H1 (cell line): ENCODE measurements around the gene ENKD1. TPM values are rescaled to one million over a fixed set of nuclear protein-coding genes. Genes with fewer than 3 reads are reported as not detected.

Experiments
- EGR1 ChIP-seq: IDR thresholded peaks from 2 replicates; pipeline ENCODE4 v1.6.1; 2011; ENCODE audit warnings: low read depth, low read length, borderline replicate concordance
- NRF1 ChIP-seq: IDR thresholded peaks from 2 replicates; pipeline ENCODE4 v1.6.1; 2011; ENCODE audit warnings: mild to moderate bottlenecking, low read depth, low read length, improper control_type of control experiment
- RAD21 ChIP-seq, 2 experiments: IDR thresholded peaks in 1 of 2; conservative IDR thresholded peaks in 1 of 2; 2 replicates each; pipeline ENCODE4 v1.6.1; 2011; ENCODE audit warnings: low read depth in 2 of 2, low read length in 2 of 2, improper control_type of control experiment in 1 of 2, inconsistent platforms in 1 of 2, mild to moderate bottlenecking in 1 of 2, moderate library complexity in 1 of 2
- SAP30 ChIP-seq: fragments of 300-600 bp; sonication (generic); IDR thresholded peaks from 2 replicates; pipeline ENCODE4 v1.7.1; 2012; ENCODE audit warnings: low read length, moderate library complexity, mild to moderate bottlenecking, inconsistent platforms; ENCODE audit not compliant: insufficient read depth, insufficient replicate concordance
- SP4 ChIP-seq: IDR thresholded peaks from 2 replicates; pipeline ENCODE4 v1.6.1; 2012; ENCODE audit warnings: low read length, inconsistent platforms
- SUZ12 ChIP-seq: fragments of 200-600 bp; sonication (generic); IDR thresholded peaks from 2 replicates; pipeline ENCODE4 v1.6.1; 2012; ENCODE audit warnings: mild to moderate bottlenecking, inconsistent platforms, low read length, moderate library complexity, mixed read lengths
- polyA plus RNA-seq, 7 experiments: library from polyadenylated mRNA; depleted of rRNA in 3 of 7; stranded (reverse) in 5 of 7; unstranded in 2 of 7; fragments of >200 nt in 5 of 7; fragments of 200-250 nt in 2 of 7; gene quantifications; 1 replicate in 5 of 7; 2 replicates in 1 of 7; 4 replicates in 1 of 7; pipeline versions ENCODE4 v1.2.1 to v1.2.3, GENCODE V29; 2011 to 2013; ENCODE audit warnings: missing spikeins in 2 of 7, mixed read lengths in 2 of 7
- total RNA-seq: library from RNA; stranded (reverse); fragmentation: NEBNext Ultra II Directional; extraction: Animal tissue kit (Norgen Biotek cat#: 25700); gene quantifications from 2 replicates; pipeline ENCODE4 v1.2.1, GENCODE V29; 2021
- TF ChIP-seq, protein P1 (sequence below): fragments of 300-600 bp; sonication (generic); IDR thresholded peaks from 2 replicates; pipeline ENCODE4 v1.7.1; 2012; ENCODE audit warnings: low read length, moderate library complexity, mild to moderate bottlenecking, inconsistent platforms; ENCODE audit not compliant: insufficient replicate concordance
- TF ChIP-seq, protein P2 (sequence below): IDR thresholded peaks from 2 replicates; pipeline ENCODE4 v1.6.1; 2012; ENCODE audit warnings: low read length, inconsistent platforms

Gene ENKD1
- total and polyA plus RNA-seq, 2 of the 8 experiments (the other 6 are each of a cell fraction or from before 2014, with no cell fraction given), result 12.9 to 16.1 TPM

DNA sequence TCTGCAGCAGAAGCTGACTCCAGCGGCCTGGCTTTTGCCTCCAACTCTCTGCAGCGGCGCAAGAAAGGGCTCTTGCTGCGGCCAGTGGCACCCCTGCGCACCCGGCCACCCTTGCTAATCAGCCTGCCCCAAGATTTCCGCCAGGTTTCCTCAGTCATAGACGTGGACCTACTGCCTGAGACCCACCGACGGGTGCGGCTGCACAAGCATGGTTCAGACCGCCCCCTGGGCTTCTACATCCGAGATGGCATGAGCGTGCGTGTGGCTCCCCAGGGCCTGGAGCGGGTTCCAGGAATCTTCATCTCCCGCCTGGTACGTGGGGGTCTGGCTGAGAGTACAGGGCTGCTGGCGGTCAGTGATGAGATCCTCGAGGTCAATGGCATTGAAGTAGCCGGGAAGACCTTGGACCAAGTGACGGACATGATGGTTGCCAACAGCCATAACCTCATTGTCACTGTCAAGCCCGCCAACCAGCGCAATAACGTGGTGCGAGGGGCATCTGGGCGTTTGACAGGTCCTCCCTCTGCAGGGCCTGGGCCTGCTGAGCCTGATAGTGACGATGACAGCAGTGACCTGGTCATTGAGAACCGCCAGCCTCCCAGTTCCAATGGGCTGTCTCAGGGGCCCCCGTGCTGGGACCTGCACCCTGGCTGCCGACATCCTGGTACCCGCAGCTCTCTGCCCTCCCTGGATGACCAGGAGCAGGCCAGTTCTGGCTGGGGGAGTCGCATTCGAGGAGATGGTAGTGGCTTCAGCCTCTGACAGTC, 4.5 kb downstream of the ENKD1 start (continued):
- TF ChIP-seq, protein P1, sequence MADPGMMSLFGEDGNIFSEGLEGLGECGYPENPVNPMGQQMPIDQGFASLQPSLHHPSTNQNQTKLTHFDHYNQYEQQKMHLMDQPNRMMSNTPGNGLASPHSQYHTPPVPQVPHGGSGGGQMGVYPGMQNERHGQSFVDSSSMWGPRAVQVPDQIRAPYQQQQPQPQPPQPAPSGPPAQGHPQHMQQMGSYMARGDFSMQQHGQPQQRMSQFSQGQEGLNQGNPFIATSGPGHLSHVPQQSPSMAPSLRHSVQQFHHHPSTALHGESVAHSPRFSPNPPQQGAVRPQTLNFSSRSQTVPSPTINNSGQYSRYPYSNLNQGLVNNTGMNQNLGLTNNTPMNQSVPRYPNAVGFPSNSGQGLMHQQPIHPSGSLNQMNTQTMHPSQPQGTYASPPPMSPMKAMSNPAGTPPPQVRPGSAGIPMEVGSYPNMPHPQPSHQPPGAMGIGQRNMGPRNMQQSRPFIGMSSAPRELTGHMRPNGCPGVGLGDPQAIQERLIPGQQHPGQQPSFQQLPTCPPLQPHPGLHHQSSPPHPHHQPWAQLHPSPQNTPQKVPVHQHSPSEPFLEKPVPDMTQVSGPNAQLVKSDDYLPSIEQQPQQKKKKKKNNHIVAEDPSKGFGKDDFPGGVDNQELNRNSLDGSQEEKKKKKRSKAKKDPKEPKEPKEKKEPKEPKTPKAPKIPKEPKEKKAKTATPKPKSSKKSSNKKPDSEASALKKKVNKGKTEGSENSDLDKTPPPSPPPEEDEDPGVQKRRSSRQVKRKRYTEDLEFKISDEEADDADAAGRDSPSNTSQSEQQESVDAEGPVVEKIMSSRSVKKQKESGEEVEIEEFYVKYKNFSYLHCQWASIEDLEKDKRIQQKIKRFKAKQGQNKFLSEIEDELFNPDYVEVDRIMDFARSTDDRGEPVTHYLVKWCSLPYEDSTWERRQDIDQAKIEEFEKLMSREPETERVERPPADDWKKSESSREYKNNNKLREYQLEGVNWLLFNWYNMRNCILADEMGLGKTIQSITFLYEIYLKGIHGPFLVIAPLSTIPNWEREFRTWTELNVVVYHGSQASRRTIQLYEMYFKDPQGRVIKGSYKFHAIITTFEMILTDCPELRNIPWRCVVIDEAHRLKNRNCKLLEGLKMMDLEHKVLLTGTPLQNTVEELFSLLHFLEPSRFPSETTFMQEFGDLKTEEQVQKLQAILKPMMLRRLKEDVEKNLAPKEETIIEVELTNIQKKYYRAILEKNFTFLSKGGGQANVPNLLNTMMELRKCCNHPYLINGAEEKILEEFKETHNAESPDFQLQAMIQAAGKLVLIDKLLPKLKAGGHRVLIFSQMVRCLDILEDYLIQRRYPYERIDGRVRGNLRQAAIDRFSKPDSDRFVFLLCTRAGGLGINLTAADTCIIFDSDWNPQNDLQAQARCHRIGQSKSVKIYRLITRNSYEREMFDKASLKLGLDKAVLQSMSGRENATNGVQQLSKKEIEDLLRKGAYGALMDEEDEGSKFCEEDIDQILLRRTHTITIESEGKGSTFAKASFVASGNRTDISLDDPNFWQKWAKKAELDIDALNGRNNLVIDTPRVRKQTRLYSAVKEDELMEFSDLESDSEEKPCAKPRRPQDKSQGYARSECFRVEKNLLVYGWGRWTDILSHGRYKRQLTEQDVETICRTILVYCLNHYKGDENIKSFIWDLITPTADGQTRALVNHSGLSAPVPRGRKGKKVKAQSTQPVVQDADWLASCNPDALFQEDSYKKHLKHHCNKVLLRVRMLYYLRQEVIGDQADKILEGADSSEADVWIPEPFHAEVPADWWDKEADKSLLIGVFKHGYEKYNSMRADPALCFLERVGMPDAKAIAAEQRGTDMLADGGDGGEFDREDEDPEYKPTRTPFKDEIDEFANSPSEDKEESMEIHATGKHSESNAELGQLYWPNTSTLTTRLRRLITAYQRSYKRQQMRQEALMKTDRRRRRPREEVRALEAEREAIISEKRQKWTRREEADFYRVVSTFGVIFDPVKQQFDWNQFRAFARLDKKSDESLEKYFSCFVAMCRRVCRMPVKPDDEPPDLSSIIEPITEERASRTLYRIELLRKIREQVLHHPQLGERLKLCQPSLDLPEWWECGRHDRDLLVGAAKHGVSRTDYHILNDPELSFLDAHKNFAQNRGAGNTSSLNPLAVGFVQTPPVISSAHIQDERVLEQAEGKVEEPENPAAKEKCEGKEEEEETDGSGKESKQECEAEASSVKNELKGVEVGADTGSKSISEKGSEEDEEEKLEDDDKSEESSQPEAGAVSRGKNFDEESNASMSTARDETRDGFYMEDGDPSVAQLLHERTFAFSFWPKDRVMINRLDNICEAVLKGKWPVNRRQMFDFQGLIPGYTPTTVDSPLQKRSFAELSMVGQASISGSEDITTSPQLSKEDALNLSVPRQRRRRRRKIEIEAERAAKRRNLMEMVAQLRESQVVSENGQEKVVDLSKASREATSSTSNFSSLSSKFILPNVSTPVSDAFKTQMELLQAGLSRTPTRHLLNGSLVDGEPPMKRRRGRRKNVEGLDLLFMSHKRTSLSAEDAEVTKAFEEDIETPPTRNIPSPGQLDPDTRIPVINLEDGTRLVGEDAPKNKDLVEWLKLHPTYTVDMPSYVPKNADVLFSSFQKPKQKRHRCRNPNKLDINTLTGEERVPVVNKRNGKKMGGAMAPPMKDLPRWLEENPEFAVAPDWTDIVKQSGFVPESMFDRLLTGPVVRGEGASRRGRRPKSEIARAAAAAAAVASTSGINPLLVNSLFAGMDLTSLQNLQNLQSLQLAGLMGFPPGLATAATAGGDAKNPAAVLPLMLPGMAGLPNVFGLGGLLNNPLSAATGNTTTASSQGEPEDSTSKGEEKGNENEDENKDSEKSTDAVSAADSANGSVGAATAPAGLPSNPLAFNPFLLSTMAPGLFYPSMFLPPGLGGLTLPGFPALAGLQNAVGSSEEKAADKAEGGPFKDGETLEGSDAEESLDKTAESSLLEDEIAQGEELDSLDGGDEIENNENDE, result no peak
- TF ChIP-seq EGR1 (no peak), RAD21 (IDR thresholded peaks at IDR 0.05 in 1 of 2, conservative IDR thresholded peaks at IDR 0.05 in 1 of 2; ENCODE audit: low read depth in 2 of 2, low read length in 2 of 2) (no peak), SAP30 (no peak), SP4 (no peak), NRF1 (no peak), SUZ12 (no peak)
- TF ChIP-seq, protein P2, sequence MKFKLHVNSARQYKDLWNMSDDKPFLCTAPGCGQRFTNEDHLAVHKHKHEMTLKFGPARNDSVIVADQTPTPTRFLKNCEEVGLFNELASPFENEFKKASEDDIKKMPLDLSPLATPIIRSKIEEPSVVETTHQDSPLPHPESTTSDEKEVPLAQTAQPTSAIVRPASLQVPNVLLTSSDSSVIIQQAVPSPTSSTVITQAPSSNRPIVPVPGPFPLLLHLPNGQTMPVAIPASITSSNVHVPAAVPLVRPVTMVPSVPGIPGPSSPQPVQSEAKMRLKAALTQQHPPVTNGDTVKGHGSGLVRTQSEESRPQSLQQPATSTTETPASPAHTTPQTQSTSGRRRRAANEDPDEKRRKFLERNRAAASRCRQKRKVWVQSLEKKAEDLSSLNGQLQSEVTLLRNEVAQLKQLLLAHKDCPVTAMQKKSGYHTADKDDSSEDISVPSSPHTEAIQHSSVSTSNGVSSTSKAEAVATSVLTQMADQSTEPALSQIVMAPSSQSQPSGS, result no peak
